ENCODE results near the gene CHD3.

- TF ChIP-seq, protein P1, sequence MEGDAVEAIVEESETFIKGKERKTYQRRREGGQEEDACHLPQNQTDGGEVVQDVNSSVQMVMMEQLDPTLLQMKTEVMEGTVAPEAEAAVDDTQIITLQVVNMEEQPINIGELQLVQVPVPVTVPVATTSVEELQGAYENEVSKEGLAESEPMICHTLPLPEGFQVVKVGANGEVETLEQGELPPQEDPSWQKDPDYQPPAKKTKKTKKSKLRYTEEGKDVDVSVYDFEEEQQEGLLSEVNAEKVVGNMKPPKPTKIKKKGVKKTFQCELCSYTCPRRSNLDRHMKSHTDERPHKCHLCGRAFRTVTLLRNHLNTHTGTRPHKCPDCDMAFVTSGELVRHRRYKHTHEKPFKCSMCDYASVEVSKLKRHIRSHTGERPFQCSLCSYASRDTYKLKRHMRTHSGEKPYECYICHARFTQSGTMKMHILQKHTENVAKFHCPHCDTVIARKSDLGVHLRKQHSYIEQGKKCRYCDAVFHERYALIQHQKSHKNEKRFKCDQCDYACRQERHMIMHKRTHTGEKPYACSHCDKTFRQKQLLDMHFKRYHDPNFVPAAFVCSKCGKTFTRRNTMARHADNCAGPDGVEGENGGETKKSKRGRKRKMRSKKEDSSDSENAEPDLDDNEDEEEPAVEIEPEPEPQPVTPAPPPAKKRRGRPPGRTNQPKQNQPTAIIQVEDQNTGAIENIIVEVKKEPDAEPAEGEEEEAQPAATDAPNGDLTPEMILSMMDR (IDR thresholded peaks at IDR 0.05) = no peak
- TF ChIP-seq POLR2A (IDR thresholded peaks at IDR 0.05) = no peak
These were observed 42.4 kb downstream of the CHD3 start for GRCh38 chr17:7930841-7931631.
